Activated CD4-positive, alpha-beta T cell treated with anti-CD3 and anti-CD28 coated beads, Interleukin-2, amount 50 U/mL, for 1 hour (primary cell): ENCODE results near the gene ABCA7.
"Not testable (repeated sequence)": the region's sequence is repeated elsewhere in the genome, so short reads cannot be mapped to it uniquely, and the experiment has no call there.

Source experiments
- DNase-seq: peaks from one replicate; pipeline ENCODE4 v3.0.0-alpha.2; 2020

Gene ABCA7

GRCh38 chr19:1017115-1017905, 22.6 kb upstream of the ABCA7 start:
- no peak for DNase-seq

GRCh38 chr19:1017906-1018305, 22.0 kb upstream of the ABCA7 start:
- no peak for DNase-seq

GRCh38 chr19:1018393-1018792, 21.5 kb upstream of the ABCA7 start:
- no peak for DNase-seq

- DNase-seq: no peak
Observed at GRCh38 chr19:1018932-1019615, 20.8 kb upstream of the ABCA7 start.

- no peak for DNase-seq
Observed at GRCh38 chr19:1019616-1019961, 20.3 kb upstream of the ABCA7 start.

GRCh38 chr19:1019980-1020867, 19.7 kb upstream of the ABCA7 start:
- DNase-seq: no peak

GRCh38 chr19:1020868-1021425, 19.0 kb upstream of the ABCA7 start, which contains the start of gene TMEM259:
TSS of gene TMEM259 (minus strand) at chr19:1021123. CDS start at chr19:1020996, 127 bp downstream.
- DNase-seq: peak; percentile 97

- DNase-seq: not testable (repeated sequence)
Observed at GRCh38 chr19:1023883-1024188, 16.1 kb upstream of the ABCA7 start.

- DNase-seq: not testable (repeated sequence)
Observed at GRCh38 chr19:1025080-1025479, 14.8 kb upstream of the ABCA7 start.

GRCh38 chr19:1025960-1026782, 13.7 kb upstream of the ABCA7 start, which contains the start of gene CNN2:
TSS of gene CNN2 (plus strand) at chr19:1026608. CDS start at chr19:1026662, 54 bp downstream.
- peak; percentile 53 for DNase-seq

GRCh38 chr19:1026783-1027649, 12.9 kb upstream of the ABCA7 start:
- no peak for DNase-seq

- no peak for DNase-seq
Observed at GRCh38 chr19:1027650-1028061, 12.3 kb upstream of the ABCA7 start.

GRCh38 chr19:1028062-1028926, 11.6 kb upstream of the ABCA7 start:
- DNase-seq: peak; percentile 64

- DNase-seq: no peak
Observed at GRCh38 chr19:1032264-1032867, 7.5 kb upstream of the ABCA7 start.

- no peak for DNase-seq
Observed at GRCh38 chr19:1035998-1036621, 3.8 kb upstream of the ABCA7 start.

- DNase-seq: no peak
Observed at GRCh38 chr19:1037621-1038064, 2.3 kb upstream of the ABCA7 start.

- no peak for DNase-seq
Observed at GRCh38 chr19:1038978-1039645, 795 bp upstream of the ABCA7 start.

- peak; percentile 87 for DNase-seq
Observed at GRCh38 chr19:1040476-1041271, 767 bp downstream of the ABCA7 start.
